GM19328 (cell line): Measurements from ENCODE around the gene DDX10.
"Not testable (repeated sequence)": the region's sequence is repeated elsewhere in the genome, so short reads cannot be mapped to it uniquely, and the experiment has no call there.

Experiments
- ATAC-seq: cut with Tn5 transposase; IDR thresholded peaks from one replicate; pipeline ENCODE4 v1.9.1; 2021; ENCODE audit warnings: mild to moderate bottlenecking, moderate library complexity; ENCODE audit not compliant: unreplicated experiment

Gene DDX10

DNA sequence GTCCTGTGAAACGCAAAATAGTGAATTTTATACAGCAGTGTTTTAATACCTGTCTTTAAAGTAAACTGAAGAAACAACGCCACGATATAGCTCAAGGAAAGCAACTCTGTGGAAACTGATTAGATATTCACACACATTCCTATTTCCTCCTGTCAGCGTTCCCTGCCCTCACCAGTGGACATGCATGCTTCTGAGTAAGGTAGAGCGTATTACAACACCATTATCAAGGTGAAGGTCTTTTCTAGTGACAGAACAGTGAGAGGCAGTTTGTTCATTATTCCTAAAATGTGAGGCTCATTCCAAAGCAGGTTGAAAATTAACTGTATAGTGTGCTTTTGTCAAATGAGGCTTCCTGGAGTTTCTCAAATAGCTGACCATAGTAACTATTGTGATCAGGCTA, 153.1 kb downstream of the DDX10 start:
- ATAC-seq = no peak

DNA sequence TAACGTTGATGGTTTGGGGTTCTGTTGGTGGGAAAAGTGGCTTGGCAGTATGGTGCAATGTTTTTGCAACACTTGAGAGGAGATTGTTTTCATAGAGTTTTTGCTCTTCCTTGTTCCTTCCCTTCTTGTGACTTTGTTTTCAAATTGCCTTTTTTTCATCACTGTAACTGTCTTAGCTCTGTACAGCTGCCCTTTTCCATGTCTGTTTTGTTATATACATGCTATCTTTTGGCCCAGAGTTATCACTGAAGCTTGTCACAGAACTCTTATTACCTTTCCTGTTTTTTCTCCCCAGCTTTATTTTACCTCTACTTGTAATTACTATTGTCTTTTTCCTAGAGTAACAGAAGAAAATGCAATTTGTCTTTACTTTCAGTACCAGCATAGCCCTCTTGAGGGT, 154.1 kb downstream of the DDX10 start:
- no peak for ATAC-seq

GRCh38 chr11:108819957-108820356, 155.1 kb downstream of the DDX10 start:
- ATAC-seq = no peak

- ATAC-seq = not testable (repeated sequence)
Measured at GRCh38 chr11:108823960-108824359, 159.1 kb downstream of the DDX10 start.

GRCh38 chr11:108824545-108824944, 159.7 kb downstream of the DDX10 start:
- no peak for ATAC-seq

DNA sequence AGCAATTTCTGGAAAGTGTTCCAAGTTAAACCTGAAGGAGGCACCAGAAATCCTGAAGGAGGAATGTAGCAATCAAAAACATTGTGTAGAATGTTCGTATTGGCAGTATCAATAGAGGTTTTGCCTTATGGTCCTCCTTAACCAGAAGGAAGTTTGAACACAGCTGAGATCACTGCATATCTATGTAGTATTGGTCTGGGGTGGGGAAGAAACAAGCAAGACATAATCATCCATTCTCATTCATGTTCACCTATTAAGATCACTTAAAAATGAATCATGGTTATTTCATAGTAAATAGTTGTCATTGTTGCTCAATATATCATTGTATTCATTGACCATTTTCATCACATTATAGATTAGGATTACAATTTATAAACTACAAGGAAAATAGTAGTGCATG, 160.5 kb downstream of the DDX10 start:
- ATAC-seq = no peak

DNA sequence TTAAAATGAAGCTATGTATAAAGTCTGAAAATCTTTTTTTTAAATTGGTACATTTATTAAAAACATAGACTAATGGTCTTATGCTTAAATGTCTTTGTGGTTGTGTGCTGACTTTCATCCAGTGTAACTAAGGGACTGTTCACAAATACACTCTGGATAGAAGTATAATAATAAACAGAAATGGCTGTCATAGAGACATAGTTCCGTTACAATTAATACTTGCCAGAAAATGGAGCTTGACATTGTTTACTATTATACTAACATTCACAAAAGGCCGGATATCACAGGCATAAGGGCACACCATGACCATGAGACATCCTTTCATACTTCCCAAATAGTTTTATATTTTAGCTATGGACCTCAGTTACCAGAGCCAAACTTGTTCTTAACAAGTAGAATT, 161.3 kb downstream of the DDX10 start:
- ATAC-seq = no peak

GRCh38 chr11:108835624-108836023, 170.8 kb downstream of the DDX10 start:
- ATAC-seq = no peak

DNA sequence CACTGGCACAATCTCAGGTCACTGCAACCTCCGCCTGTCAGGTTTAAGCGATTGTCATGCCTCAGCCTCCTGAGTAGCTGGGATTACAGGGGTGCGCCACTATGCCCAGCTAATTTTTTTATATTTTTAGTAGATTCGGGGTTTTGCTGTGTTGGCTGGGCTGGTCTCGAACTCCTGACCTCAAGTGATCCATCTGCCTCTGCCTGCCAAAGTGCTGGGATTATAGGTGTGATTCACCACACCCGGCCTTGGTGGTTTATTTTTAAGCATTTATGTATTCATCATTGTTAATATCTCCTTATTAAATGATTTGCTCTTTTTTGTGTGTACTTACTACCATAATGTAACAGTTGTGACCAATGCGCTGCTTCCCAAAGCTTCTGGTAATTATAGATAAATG, 171.7 kb downstream of the DDX10 start:
- no peak for ATAC-seq

- ATAC-seq = no peak
Measured at GRCh38 chr11:108838102-108838791, 173.4 kb downstream of the DDX10 start.

GRCh38 chr11:108838792-108839105, 173.9 kb downstream of the DDX10 start:
- ATAC-seq = no peak

DNA sequence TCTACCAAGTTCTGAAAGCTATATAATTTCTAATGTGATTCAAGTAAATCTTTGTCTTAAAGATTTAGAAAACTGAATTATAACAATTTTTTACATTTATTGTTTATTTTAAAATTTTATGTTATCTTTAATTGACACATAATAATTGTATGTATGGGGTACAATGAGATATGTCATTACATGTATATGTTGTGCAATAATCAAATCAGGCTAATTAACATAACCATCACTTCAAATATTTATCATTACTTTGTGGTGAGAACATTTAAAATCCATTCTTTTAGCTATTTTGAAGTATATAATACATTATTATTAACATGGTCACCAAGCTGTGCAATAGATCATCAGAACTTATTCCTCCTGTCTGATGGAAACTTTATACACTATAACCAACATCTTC, 181.1 kb downstream of the DDX10 start:
- no peak for ATAC-seq

GRCh38 chr11:108847298-108847990, 182.6 kb downstream of the DDX10 start:
- ATAC-seq = no peak

- ATAC-seq = no peak
Measured at GRCh38 chr11:108851781-108852180, 186.9 kb downstream of the DDX10 start.

DNA sequence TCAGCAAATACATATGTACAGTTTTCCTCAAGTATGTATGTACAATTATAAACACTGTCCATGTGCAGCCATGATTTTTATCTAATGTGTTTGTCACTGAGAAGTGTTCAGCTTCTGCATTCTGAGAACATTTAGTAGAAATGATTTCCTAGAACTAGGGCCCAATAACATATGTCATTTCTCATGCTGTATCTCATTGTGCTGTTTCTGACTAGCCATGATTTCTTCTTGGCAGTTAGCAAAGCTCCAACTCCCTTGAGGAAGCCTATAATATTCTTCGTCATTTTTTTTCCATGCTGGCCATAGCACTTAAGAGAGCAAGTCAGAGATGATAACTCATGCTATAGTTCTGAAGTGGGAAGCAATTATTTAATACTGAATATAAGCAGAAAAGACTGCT, 187.8 kb downstream of the DDX10 start:
- no peak for ATAC-seq

DNA sequence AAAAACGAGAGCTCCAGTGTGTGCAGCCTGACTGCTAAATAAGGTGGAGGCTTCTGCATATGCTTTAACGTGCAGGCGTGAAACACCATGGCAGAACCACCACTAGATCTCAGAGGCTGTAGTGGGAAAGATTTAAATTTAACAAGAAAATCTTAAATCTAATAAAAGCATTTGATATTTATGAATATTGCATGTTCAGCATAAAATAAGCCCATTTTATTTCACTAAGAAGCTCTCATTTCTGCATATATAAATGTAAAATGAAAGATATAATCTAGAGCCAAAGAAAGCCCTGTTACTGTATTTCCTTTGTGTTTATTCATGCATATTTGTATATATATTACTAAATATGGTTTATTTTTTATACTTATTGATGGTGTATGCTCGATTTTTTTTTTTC, 188.3 kb downstream of the DDX10 start:
- ATAC-seq = no peak

GRCh38 chr11:108853864-108854263, 189.0 kb downstream of the DDX10 start:
- ATAC-seq = peak; percentile 41

DNA sequence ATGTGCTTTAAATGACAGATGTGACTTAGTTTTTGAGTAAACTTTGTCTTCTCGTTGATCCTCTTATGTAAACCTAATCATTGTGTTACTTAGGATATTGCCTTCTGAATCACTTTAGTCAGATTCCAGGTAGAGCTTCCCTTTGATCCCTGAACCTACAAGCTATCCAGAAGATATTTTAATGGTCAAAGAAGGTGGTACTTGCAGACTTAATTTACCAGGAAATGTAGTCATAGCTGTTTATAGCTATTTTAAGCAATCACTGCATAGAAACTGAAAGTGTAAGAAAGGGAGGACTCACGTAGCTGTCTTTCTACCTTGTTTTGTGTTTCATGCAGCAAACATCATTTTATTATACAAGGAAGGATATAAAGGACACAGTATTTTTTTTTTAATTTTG, 189.5 kb downstream of the DDX10 start:
- peak; percentile 87 for ATAC-seq

DNA sequence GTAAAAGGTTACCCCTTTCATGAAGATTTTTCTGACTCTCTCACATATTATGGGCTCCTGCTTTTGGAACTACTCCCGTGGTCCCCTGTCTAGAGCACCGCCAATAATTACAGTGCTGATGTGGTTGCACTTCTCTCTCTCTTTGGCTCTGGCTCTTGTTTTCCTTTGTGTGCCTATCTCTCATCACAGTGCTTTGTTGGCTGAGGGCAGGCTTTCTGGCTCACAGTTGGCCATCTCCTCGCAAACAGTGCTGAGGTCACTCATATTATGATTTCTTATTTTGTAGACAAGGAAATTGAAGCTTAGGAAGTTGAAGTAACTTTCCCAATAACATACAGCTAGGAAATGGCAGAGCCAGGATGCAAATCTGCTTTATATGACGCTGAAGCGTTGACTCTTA, 192.5 kb downstream of the DDX10 start:
- ATAC-seq = no peak

DNA sequence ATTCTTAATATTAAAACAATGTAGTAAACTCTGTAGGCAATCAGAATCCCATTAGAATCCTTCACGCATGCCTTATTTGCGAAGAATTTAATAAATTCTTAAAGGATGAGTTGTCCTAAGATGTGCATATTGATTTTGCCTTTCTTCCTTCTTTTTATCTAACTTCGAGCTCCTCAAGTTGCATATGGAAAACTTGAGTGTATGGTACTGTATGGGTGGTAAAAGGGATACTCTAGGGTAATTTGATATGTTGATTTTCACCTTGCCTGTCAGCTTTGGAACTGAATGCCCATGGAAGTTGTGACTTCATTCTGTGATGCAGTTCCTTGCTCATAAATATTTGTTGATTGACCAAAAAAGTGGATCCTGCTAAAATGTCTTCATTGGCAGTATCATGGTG, 193.8 kb downstream of the DDX10 start:
- ATAC-seq = no peak

GRCh38 chr11:108859510-108859909, 194.6 kb downstream of the DDX10 start:
- no peak for ATAC-seq

- ATAC-seq = no peak
Measured at GRCh38 chr11:108863528-108863927, 198.7 kb downstream of the DDX10 start.

GRCh38 chr11:108865406-108865805, 200.5 kb downstream of the DDX10 start:
- no peak for ATAC-seq
